ENCODE measurements around the gene RBBP8NL.

Gene RBBP8NL

GRCh38 chr20:62401331-62401779, 26.0 kb downstream of the RBBP8NL start:
- no peak for TF ChIP-seq YY1 (IDR thresholded peaks at IDR 0.05; ENCODE audit: low read depth)
- TF ChIP-seq CREB1 (IDR thresholded peaks at IDR 0.05; ENCODE audit: low read depth), result no peak
- no peak for TF ChIP-seq TEAD4 (IDR thresholded peaks at IDR 0.05)

GRCh38 chr20:62400541-62400940, 26.8 kb downstream of the RBBP8NL start:
- TF ChIP-seq USF1 (IDR thresholded peaks at IDR 0.05) (no peak), RAD21 (IDR thresholded peaks at IDR 0.05; ENCODE audit: low read depth) (no peak), MAX (IDR thresholded peaks at IDR 0.05) (no peak), FOXM1 (IDR thresholded peaks at IDR 0.05; ENCODE audit: borderline replicate concordance, low read depth) (no peak), TEAD4 (IDR thresholded peaks at IDR 0.05) (no peak), YY1 (IDR thresholded peaks at IDR 0.05; ENCODE audit: low read depth) (no peak), EP300 (IDR thresholded peaks at IDR 0.05; ENCODE audit: borderline replicate concordance) (no peak), REST (IDR thresholded peaks at IDR 0.05; ENCODE audit: low read depth) (no peak), TCF12 (IDR thresholded peaks at IDR 0.05; ENCODE audit: low read depth) (no peak), EGR1 (IDR thresholded peaks at IDR 0.05) (no peak), ZBTB7A (IDR thresholded peaks at IDR 0.05; ENCODE audit: low read depth) (no peak)

GRCh38 chr20:62400021-62400420, 27.3 kb downstream of the RBBP8NL start:
- TF ChIP-seq CEBPB (IDR thresholded peaks at IDR 0.05) (no peak), USF1 (IDR thresholded peaks at IDR 0.05) (no peak), MAX (IDR thresholded peaks at IDR 0.05) (no peak), NFIC (IDR thresholded peaks at IDR 0.05) (no peak), CREB1 (IDR thresholded peaks at IDR 0.05; ENCODE audit: low read depth) (no peak), TEAD4 (IDR thresholded peaks at IDR 0.05) (no peak), ZBTB7A (IDR thresholded peaks at IDR 0.05; ENCODE audit: low read depth) (no peak)

GRCh38 chr20:62398120-62398821, 29.1 kb downstream of the RBBP8NL start:
- no peak for TF ChIP-seq USF1 (IDR thresholded peaks at IDR 0.05)
- TF ChIP-seq RAD21 (IDR thresholded peaks at IDR 0.05; ENCODE audit: low read depth), result no peak
- no peak for TF ChIP-seq TCF12 (IDR thresholded peaks at IDR 0.05; ENCODE audit: low read depth)
- no peak for TF ChIP-seq TAF1 (IDR thresholded peaks at IDR 0.05; ENCODE audit: low read depth)
- TF ChIP-seq CREB1 (IDR thresholded peaks at IDR 0.05; ENCODE audit: low read depth), result no peak
- TF ChIP-seq CEBPB (IDR thresholded peaks at IDR 0.05), result no peak
- TF ChIP-seq EGR1 (IDR thresholded peaks at IDR 0.05), result no peak
- TF ChIP-seq EP300 (IDR thresholded peaks at IDR 0.05; ENCODE audit: borderline replicate concordance), result no peak
- TF ChIP-seq NFIC (IDR thresholded peaks at IDR 0.05), result no peak
- no peak for TF ChIP-seq REST (IDR thresholded peaks at IDR 0.05; ENCODE audit: low read depth)
- no peak for TF ChIP-seq MAX (IDR thresholded peaks at IDR 0.05)
- no peak for TF ChIP-seq TEAD4 (IDR thresholded peaks at IDR 0.05)
- TF ChIP-seq FOXM1 (IDR thresholded peaks at IDR 0.05; ENCODE audit: borderline replicate concordance, low read depth), result no peak
- no peak for TF ChIP-seq YY1 (IDR thresholded peaks at IDR 0.05; ENCODE audit: low read depth)
- TF ChIP-seq ZBTB7A (IDR thresholded peaks at IDR 0.05; ENCODE audit: low read depth), result no peak

GRCh38 chr20:62396367-62397239, 30.7 kb downstream of the RBBP8NL start:
- TF ChIP-seq YY1 (IDR thresholded peaks at IDR 0.05; ENCODE audit: low read depth) (no peak), ZBTB7A (IDR thresholded peaks at IDR 0.05; ENCODE audit: low read depth) (no peak), USF1 (IDR thresholded peaks at IDR 0.05) (no peak), NFIC (IDR thresholded peaks at IDR 0.05) (no peak), REST (IDR thresholded peaks at IDR 0.05; ENCODE audit: low read depth) (no peak), EGR1 (IDR thresholded peaks at IDR 0.05) (no peak), TEAD4 (IDR thresholded peaks at IDR 0.05) (no peak), RAD21 (IDR thresholded peaks at IDR 0.05; ENCODE audit: low read depth) (no peak), CEBPB (IDR thresholded peaks at IDR 0.05) (no peak), EP300 (IDR thresholded peaks at IDR 0.05; ENCODE audit: borderline replicate concordance) (no peak), TAF1 (IDR thresholded peaks at IDR 0.05; ENCODE audit: low read depth) (no peak), MAX (IDR thresholded peaks at IDR 0.05) (no peak), TCF12 (IDR thresholded peaks at IDR 0.05; ENCODE audit: low read depth) (no peak), CREB1 (IDR thresholded peaks at IDR 0.05; ENCODE audit: low read depth) (no peak), FOXM1 (IDR thresholded peaks at IDR 0.05; ENCODE audit: borderline replicate concordance, low read depth) (no peak)

Data from Ishikawa (cell line).